Gastroesophageal sphincter (tissue), 4 donors: Measurements from ENCODE around the gene ATG4C. TPM values are rescaled to one million over a fixed set of nuclear protein-coding genes. Genes with fewer than 3 reads are reported as not detected.

Source experiments
- ATAC-seq: fragments of 150-250 bp; one replicate; pipeline ENCODE4 v1.9.1; 2016; ENCODE audit warnings: mild to moderate bottlenecking, moderate library complexity
- H3K27ac ChIP-seq, 4 donors: fragments of 200-600 bp; sonication (generic) in 3 of 4; 1 replicate in 3 of 4; 2 replicates in 1 of 4; pipeline ENCODE4 v1.5.1; 2016 to 2019
- H3K27me3 ChIP-seq: fragments of 200-600 bp; sonication (generic); one replicate; pipeline ENCODE4 v1.5.1; 2019
- H3K36me3 ChIP-seq, 2 donors: fragments of 200-600 bp; sonication (generic); one replicate each; pipeline ENCODE4 v1.5.1; 2019; ENCODE audit warnings: control low read depth in 1 of 2
- H3K4me1 ChIP-seq, 3 donors: fragments of 200-600 bp; sonication (generic); 1 replicate in 2 of 3; 2 replicates in 1 of 3; pipeline ENCODE4 v1.5.1; 2016 to 2019; ENCODE audit warnings: control low read depth in 2 of 3
- H3K4me3 ChIP-seq, 2 donors: fragments of 200-600 bp; sonication (generic); one replicate each; pipeline ENCODE4 v1.5.1; 2019; ENCODE audit warnings: mild to moderate bottlenecking in 1 of 2, moderate library complexity in 1 of 2
- H3K9me3 ChIP-seq, 3 donors: fragments of 200-600 bp; sonication (generic); one replicate each; pipeline ENCODE4 v1.5.1; 2017 to 2019; ENCODE audit warnings: control low read depth in 2 of 3
- EP300 ChIP-seq: sonication (generic); formaldehyde crosslinking; IDR thresholded peaks from one replicate; pipeline ENCODE4 v1.6.1; 2017; ENCODE audit warnings: antibody characterized with exemption, mild to moderate bottlenecking
- POLR2A ChIP-seq, 2 donors: fragments of 450-650 bp; IDR thresholded peaks; one replicate each; pipeline ENCODE4 v1.6.1; 2017; ENCODE audit warnings: antibody characterized with exemption in 2 of 2, mild to moderate bottlenecking in 2 of 2, moderate library complexity in 1 of 2
- POLR2AphosphoS5 ChIP-seq: sonication (generic); formaldehyde crosslinking; IDR thresholded peaks from one replicate; pipeline ENCODE4 v1.6.1; 2017; ENCODE audit warnings: antibody characterized with exemption
- WGBS, 2 donors: methylation state at CpG; one replicate each; pipeline ENCODE4 v1.1.5; 2018; ENCODE audit warnings: low coverage in 1 of 2; 5-methylcytosine and 5-hydroxymethylcytosine counted together
- total RNA-seq, 4 donors: library from RNA; depleted of rRNA; stranded (reverse); fragments of >200 nt; gene quantifications; one replicate each; pipeline ENCODE4 v1.1.0, GENCODE V29; 2016
- TF ChIP-seq, protein P1 (sequence below), 4 experiments: fragments of 200-600 bp in 2 of 4; fragments of 450-650 bp in 2 of 4; sonication (generic) in 1 of 4; IDR thresholded peaks; one replicate each; pipeline ENCODE4 v1.5.1; 2017 to 2019; ENCODE audit warnings: antibody characterized with exemption in 4 of 4, mild to moderate bottlenecking in 2 of 4, moderate library complexity in 2 of 4

The ATG4C gene
- total RNA-seq, 4 donors from 2014 or later, result 6.1 to 10.1 (median 8.7) TPM

GRCh38 chr1:62794053-62794452 is 10.1 kb downstream of the ATG4C start:
- H3K4me3 ChIP-seq, result no peak overlapping the region
- peaks cover 0 to 6% of the 10 kb centered on the region in 2 donors for H3K36me3 ChIP-seq
- H3K27ac ChIP-seq, result no peak overlapping the region
- ATAC-seq, result no peak
- TF ChIP-seq EP300, result no peak
- TF ChIP-seq POLR2A (IDR thresholded peaks at IDR 0.05), result no peak
- TF ChIP-seq POLR2AphosphoS5, result no peak
- TF ChIP-seq, protein P1, sequence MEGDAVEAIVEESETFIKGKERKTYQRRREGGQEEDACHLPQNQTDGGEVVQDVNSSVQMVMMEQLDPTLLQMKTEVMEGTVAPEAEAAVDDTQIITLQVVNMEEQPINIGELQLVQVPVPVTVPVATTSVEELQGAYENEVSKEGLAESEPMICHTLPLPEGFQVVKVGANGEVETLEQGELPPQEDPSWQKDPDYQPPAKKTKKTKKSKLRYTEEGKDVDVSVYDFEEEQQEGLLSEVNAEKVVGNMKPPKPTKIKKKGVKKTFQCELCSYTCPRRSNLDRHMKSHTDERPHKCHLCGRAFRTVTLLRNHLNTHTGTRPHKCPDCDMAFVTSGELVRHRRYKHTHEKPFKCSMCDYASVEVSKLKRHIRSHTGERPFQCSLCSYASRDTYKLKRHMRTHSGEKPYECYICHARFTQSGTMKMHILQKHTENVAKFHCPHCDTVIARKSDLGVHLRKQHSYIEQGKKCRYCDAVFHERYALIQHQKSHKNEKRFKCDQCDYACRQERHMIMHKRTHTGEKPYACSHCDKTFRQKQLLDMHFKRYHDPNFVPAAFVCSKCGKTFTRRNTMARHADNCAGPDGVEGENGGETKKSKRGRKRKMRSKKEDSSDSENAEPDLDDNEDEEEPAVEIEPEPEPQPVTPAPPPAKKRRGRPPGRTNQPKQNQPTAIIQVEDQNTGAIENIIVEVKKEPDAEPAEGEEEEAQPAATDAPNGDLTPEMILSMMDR (IDR thresholded peaks at IDR 0.05), result no peak
- WGBS, 2 donors, result 83 to 100% methylated on average over 1 of the region's 1 CpG
- H3K27me3 ChIP-seq, result no peaks in the 10 kb centered on the region
- H3K9me3 ChIP-seq, result no peaks in the 10 kb centered on the region
- H3K4me1 ChIP-seq, result no peaks in the 10 kb centered on the region

DNA sequence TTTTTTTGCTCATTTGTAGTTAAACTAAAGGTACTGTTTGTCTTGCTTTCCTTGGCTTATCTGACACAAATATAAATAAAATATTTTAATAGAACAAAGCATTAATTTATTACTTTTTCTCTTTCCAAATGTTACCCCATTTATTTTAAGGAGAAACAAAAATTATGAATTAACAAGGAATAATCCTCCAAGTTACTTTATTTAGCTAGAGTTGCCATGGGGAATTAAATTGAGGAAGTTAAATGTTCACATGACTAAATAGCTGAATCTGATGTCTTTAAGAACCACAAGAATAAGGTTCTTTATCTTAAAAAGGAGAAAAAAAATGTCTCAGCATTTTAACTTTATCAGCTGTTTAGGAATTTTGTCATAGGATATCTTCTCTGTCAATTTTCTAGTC is 12.3 kb downstream of the ATG4C start:
- Histone ChIP-seq H3K9me3 (no peaks in the 10 kb centered on the region), H3K27ac (no peak overlapping the region), H3K4me3 (no peak overlapping the region), H3K27me3 (no peaks in the 10 kb centered on the region), H3K36me3 (peaks cover 0 to 6% of the 10 kb centered on the region in 2 donors), H3K4me1 (peaks cover 0 to 4% (median 0%) of the 10 kb centered on the region in 3 donors)
- TF ChIP-seq POLR2AphosphoS5, result no peak
- TF ChIP-seq, protein P1 (IDR thresholded peaks at IDR 0.05), result no peak
- no peak for TF ChIP-seq POLR2A (IDR thresholded peaks at IDR 0.05)
- TF ChIP-seq EP300, result no peak
- ATAC-seq, result no peak

GRCh38 chr1:62799688-62800087 is 15.8 kb downstream of the ATG4C start:
- H3K36me3 ChIP-seq, result peaks cover 0 to 9% of the 10 kb centered on the region in 2 donors
- H3K27ac ChIP-seq, result no peak overlapping the region
- ATAC-seq, result no peak
- TF ChIP-seq POLR2A (IDR thresholded peaks at IDR 0.05), result no peak
- no peak for TF ChIP-seq EP300
- TF ChIP-seq, protein P1 (IDR thresholded peaks at IDR 0.05), result no peak
- TF ChIP-seq POLR2AphosphoS5, result no peak
- H3K27me3 ChIP-seq, result no peaks in the 10 kb centered on the region
- peaks cover 0 to 5% (median 0%) of the 10 kb centered on the region in 3 donors for H3K4me1 ChIP-seq
- no peaks in the 10 kb centered on the region for H3K9me3 ChIP-seq
- WGBS, 2 donors, result 94 to 95% methylated on average over 2 of the region's 2 CpGs
- no peak overlapping the region for H3K4me3 ChIP-seq

DNA sequence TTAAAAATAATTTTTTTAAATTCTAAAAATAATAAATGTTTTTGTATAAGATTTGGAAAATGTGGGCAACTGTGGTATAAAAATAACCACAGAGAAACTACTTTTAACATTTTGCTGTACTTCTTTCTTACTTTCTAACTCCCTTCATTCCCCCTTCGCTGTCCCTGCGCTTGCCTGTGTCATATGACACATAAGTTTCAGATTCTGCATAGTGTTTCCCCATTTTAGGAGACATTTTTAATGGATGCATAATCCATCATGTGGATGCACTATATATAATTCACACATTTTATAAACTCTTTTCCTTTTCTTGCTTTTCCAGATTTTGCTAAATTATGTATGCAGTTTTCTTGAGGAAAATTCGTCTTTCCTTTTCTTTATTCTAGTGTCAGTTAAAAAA is 16.3 kb downstream of the ATG4C start:
- Histone ChIP-seq H3K27me3 (no peaks in the 10 kb centered on the region), H3K4me3 (no peak overlapping the region), H3K27ac (no peak overlapping the region), H3K4me1 (peaks cover 0 to 5% (median 0%) of the 10 kb centered on the region in 3 donors), H3K9me3 (no peaks in the 10 kb centered on the region), H3K36me3 (peaks cover 0 to 9% of the 10 kb centered on the region in 2 donors)
- TF ChIP-seq, protein P1 (IDR thresholded peaks at IDR 0.05), result no peak
- TF ChIP-seq EP300 (no peak), POLR2AphosphoS5 (no peak), POLR2A (IDR thresholded peaks at IDR 0.05) (no peak)
- WGBS, 2 donors, result 84 to 95% methylated on average over 3 of the region's 3 CpGs
- no peak for ATAC-seq

DNA sequence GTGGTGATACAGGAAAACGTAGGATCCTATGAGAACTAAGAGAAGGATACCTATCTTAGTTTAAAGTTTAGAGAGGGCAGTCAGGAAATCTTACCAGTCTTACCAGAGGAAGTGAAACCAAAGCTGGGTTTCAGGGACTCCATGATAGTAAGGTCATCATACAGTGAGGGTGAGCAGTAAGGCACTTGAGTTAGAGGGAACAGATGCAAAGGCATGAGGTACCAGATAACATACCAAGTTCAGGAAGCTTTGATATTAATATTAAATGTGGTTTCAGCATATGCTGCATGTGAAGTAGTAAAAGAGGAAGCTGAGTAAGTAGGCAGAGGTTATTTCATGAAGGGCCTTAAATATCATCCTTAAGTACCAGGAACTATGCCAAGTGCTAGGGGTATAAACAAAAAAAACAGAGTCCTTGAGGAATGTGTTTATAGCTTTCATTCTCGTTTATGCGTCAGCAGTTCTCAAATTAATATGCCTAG is 16.9 kb downstream of the ATG4C start:
- H3K27ac ChIP-seq, result no peak overlapping the region
- TF ChIP-seq EP300 (no peak), POLR2AphosphoS5 (no peak), POLR2A (IDR thresholded peaks at IDR 0.05) (no peak)
- TF ChIP-seq, protein P1 (IDR thresholded peaks at IDR 0.05), result no peak
- no peaks in the 10 kb centered on the region for H3K27me3 ChIP-seq

More for the DNA sequence above, 16.9 kb downstream of the ATG4C start:
- H3K4me3 ChIP-seq, result no peak overlapping the region
- no peaks in the 10 kb centered on the region for H3K9me3 ChIP-seq
- peaks cover 0 to 10% of the 10 kb centered on the region in 2 donors for H3K36me3 ChIP-seq
- WGBS, 2 donors, result 70% methylated on average over 3 of the region's 3 CpGs
- ATAC-seq, result peak; percentile 50
- peaks cover 0 to 5% (median 0%) of the 10 kb centered on the region in 3 donors for H3K4me1 ChIP-seq
